Measurements from ENCODE around the gene SRGAP2C. TPM values are rescaled to one million over a fixed set of nuclear protein-coding genes. Genes with fewer than 3 reads are reported as not detected.
"Not testable (repeated sequence)": the region's sequence is repeated elsewhere in the genome, so short reads cannot be mapped to it uniquely, and the experiment has no call there.

SRGAP2C gene
- total RNA-seq, 3 donors from 2014 or later (not counting 1 experiment from before 2014, with no cell fraction given), result 12.0 to 24.0 (median 17.5) TPM

DNA sequence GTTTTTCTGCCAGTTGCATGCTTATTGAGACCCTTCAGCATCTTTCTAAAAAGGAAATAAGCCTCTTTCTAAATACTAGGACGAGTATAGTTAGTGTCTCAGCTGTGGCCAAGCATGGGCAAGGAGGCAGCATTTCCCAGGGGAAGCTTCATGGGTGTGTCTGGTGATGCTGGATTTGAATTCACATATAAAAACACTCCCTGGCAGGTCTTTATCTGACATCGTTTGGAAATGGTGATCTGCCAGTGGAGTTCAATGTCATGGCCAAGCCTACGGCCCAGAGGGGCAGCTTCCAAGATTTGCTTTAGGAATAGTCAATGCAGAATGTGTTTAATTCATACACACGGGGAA, 94.7 kb downstream of the SRGAP2C start:
- H3K27ac Mint-ChIP-seq; intact Hi-C loops (cut with micrococcal nuclease); H3K27me3 Mint-ChIP-seq (ENCODE audit: low read depth in 2 of 2); H3K4me1 Mint-ChIP-seq; H3K4me3 Mint-ChIP-seq; H3K4me1 ChIP-seq (ENCODE audit: control insufficient read depth, insufficient read depth, low read length); H3K36me3 Mint-ChIP-seq; H3K36me3 ChIP-seq (ENCODE audit: control insufficient read depth, insufficient read depth, low read length); H3K27ac ChIP-seq (ENCODE audit: low read length); ATAC-seq; DNase-seq; H3K9me3 Mint-ChIP-seq; H3K4me3 ChIP-seq (ENCODE audit: low read length); H3K27me3 ChIP-seq (ENCODE audit: control insufficient read depth, insufficient read depth, low read length); H3K9me3 ChIP-seq (ENCODE audit: control insufficient read depth, insufficient read depth, low read length): not testable (repeated sequence)
- no CpG with 5 or more reads among the region's 4 CpGs for WGBS (ENCODE audit: insufficient coverage)

DNA sequence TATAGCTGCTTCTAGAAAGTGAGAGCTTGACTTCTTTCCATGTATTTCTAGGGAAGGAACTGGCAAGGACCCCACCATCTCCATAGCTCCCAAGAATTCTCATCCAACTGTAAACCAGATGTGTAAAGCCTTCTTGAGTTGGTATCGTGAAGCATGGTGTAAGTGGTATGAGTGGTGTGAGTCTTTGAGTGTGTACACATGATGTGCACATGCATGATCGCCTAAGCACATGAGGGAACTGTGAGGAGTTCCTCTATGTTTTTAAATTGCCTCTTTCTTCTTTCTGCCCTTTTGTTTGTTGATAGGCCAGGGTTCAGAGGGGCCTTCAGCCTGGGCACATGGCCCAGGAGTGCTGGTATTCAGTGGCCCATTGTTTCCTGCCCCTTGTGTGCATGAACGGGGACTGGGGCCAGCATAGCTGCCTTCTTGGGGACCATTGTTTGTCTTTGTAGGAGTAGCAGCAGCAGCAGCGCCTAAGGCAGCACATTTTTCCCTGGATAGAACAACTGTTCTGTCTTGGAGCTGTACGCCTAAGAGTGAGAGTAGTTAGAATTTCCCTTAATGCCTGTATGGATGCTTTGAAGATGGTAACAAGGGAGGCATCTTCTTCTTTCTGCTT, 96.0 kb downstream of the SRGAP2C start:
- H3K36me3 ChIP-seq (ENCODE audit: control insufficient read depth, insufficient read depth, low read length); H3K27ac ChIP-seq (ENCODE audit: low read length); intact Hi-C loops (cut with micrococcal nuclease); ATAC-seq; H3K36me3 Mint-ChIP-seq; H3K27me3 ChIP-seq (ENCODE audit: control insufficient read depth, insufficient read depth, low read length); H3K9me3 ChIP-seq (ENCODE audit: control insufficient read depth, insufficient read depth, low read length); H3K27ac Mint-ChIP-seq; H3K9me3 Mint-ChIP-seq; H3K4me1 Mint-ChIP-seq; H3K4me3 Mint-ChIP-seq; H3K4me1 ChIP-seq (ENCODE audit: control insufficient read depth, insufficient read depth, low read length); DNase-seq; H3K4me3 ChIP-seq (ENCODE audit: low read length); H3K27me3 Mint-ChIP-seq (ENCODE audit: low read depth in 2 of 2): not testable (repeated sequence)
- no CpG with 5 or more reads among the region's 5 CpGs for WGBS (ENCODE audit: insufficient coverage)

DNA sequence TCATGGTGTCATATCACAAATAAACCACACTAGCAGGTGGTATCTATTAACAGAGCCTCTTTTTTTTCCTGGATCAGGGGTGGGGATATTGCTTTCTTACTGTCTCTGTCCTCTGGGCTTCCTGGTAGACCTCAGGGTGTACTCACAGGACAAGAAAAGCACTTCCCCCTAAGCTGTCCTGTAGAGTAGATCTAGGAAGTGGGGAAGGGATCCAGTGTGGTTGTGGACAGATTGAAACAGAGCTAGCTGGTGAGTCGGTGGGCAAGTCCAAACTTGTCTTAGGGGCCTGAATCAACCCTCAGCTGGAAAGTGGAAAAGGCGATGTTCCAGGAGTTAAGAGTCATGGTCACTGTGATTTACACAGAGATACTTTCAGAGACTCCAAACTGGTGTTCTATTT, 96.7 kb downstream of the SRGAP2C start:
- no CpG with 5 or more reads among the region's 2 CpGs for WGBS (ENCODE audit: insufficient coverage)

DNA sequence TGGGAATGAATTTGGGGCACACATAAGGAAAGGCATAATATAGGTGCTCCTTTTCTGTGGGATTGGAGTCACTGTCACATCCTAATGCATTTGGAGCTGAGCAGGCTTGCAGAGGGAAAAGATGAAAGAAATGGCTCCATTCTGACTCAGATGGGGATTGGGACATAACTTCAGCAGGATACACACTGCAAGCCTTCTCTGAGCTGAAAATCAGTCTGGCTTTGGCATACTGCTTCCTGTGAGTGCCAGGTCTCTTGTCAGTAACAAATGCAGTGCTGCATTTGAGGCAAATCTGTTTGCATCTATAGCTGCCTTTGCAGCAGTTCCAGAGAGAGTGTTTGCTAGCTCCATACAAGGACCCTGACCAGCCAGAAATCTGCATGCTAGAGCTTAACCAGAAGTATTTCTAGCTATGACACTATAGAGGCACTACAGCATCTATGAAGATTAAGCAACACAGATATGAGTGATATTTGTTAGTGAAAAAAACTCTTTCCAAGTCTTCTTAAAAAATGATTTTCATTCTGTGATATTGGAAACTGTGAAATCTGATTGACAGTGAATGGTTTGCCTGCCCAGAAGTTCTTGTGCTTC, 98.9 kb downstream of the SRGAP2C start:
- H3K9me3 Mint-ChIP-seq; H3K4me3 Mint-ChIP-seq; DNase-seq; intact Hi-C loops (cut with micrococcal nuclease); H3K4me1 Mint-ChIP-seq; H3K36me3 ChIP-seq (ENCODE audit: control insufficient read depth, insufficient read depth, low read length); H3K27ac Mint-ChIP-seq; H3K4me1 ChIP-seq (ENCODE audit: control insufficient read depth, insufficient read depth, low read length); H3K27me3 ChIP-seq (ENCODE audit: control insufficient read depth, insufficient read depth, low read length); H3K9me3 ChIP-seq (ENCODE audit: control insufficient read depth, insufficient read depth, low read length); H3K4me3 ChIP-seq (ENCODE audit: low read length); H3K36me3 Mint-ChIP-seq; ATAC-seq; H3K27ac ChIP-seq (ENCODE audit: low read length); H3K27me3 Mint-ChIP-seq (ENCODE audit: low read depth in 2 of 2): not testable (repeated sequence)

More for the DNA sequence above, 96.7 kb downstream of the SRGAP2C start:
- H3K27ac Mint-ChIP-seq; H3K4me3 ChIP-seq (ENCODE audit: low read length); H3K4me3 Mint-ChIP-seq; H3K36me3 Mint-ChIP-seq; H3K9me3 ChIP-seq (ENCODE audit: control insufficient read depth, insufficient read depth, low read length); ATAC-seq; H3K4me1 Mint-ChIP-seq; DNase-seq; H3K27ac ChIP-seq (ENCODE audit: low read length); H3K9me3 Mint-ChIP-seq; H3K27me3 ChIP-seq (ENCODE audit: control insufficient read depth, insufficient read depth, low read length); H3K36me3 ChIP-seq (ENCODE audit: control insufficient read depth, insufficient read depth, low read length); H3K4me1 ChIP-seq (ENCODE audit: control insufficient read depth, insufficient read depth, low read length); intact Hi-C loops (cut with micrococcal nuclease); H3K27me3 Mint-ChIP-seq (ENCODE audit: low read depth in 2 of 2): not testable (repeated sequence)

DNA sequence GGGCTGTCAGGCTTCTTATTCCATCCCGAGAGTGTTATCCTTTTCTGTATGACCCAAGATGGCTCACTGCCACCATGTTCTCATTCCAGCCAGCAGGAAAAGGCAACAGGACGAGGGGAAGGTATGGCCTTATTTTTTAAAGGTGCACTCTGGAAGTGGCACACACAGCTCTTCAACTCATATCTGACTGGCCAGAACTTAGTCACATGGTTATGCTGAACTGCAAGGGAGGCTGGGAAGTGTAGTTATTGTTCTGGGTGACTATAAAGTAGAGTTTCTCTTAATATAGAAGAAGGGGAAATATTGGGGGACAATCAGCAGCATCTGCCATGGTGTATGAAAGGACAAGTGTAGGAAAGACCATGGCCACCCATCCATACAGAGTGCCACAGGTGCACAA, 107.8 kb downstream of the SRGAP2C start:
- H3K4me3 Mint-ChIP-seq; ATAC-seq; H3K9me3 Mint-ChIP-seq; H3K36me3 ChIP-seq (ENCODE audit: control insufficient read depth, insufficient read depth, low read length); DNase-seq; H3K9me3 ChIP-seq (ENCODE audit: control insufficient read depth, insufficient read depth, low read length); H3K36me3 Mint-ChIP-seq; intact Hi-C loops (cut with micrococcal nuclease); H3K27ac ChIP-seq (ENCODE audit: low read length); H3K27ac Mint-ChIP-seq; H3K4me1 Mint-ChIP-seq; H3K27me3 ChIP-seq (ENCODE audit: control insufficient read depth, insufficient read depth, low read length); H3K4me3 ChIP-seq (ENCODE audit: low read length); H3K27me3 Mint-ChIP-seq (ENCODE audit: low read depth in 2 of 2); H3K4me1 ChIP-seq (ENCODE audit: control insufficient read depth, insufficient read depth, low read length): not testable (repeated sequence)
- 86% methylated on average over 1 of the region's 2 CpGs for WGBS (ENCODE audit: insufficient coverage)

DNA sequence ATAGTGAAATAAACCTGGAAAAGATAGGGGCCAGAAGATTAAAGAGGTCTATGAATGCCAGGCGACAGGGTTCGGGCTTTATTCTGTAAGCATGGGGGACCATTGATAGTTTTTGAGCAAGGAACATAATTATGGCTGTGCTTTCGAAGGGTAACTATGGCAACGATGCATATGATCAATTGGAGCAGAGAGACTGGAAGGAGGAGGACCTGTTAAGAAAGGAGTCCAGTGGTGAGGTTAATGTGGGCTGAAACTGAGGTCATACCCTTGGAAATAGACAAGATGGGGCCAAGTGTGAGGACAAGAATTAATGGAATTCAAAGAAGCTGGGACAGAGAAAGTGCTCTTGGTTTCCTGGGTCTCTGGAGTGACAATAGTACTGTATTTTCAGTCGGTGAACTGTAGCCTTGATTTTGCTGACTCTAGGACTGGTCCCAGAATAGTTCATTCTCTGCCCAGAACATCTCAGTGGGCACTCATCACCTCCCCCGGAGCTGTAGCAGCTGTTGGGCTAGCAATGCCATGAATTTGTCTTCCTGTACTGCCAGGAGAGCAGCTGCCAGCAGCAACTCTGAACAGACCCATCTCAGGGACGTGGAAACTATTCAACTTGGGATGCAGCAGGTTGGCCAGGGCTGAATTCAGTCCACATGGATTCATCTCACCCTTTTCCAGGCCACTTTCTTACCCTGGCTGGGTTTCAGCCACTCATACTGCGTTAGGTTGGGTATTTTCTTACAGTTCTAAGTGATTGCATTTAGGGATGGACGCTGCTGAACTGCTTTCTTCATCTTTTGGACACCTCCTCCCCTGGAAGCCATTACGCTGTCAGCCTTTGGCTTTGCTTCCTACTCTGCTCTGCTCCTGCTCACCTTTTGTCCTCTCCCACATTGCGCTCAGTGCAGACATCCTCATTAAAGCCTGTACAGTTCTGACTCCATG, 108.8 kb downstream of the SRGAP2C start:
- H3K27me3 Mint-ChIP-seq (ENCODE audit: low read depth in 2 of 2); H3K4me1 Mint-ChIP-seq; H3K27ac ChIP-seq (ENCODE audit: low read length); ATAC-seq; H3K36me3 ChIP-seq (ENCODE audit: control insufficient read depth, insufficient read depth, low read length); DNase-seq; H3K4me3 Mint-ChIP-seq; H3K9me3 ChIP-seq (ENCODE audit: control insufficient read depth, insufficient read depth, low read length); H3K4me3 ChIP-seq (ENCODE audit: low read length); H3K4me1 ChIP-seq (ENCODE audit: control insufficient read depth, insufficient read depth, low read length); H3K9me3 Mint-ChIP-seq; H3K27ac Mint-ChIP-seq; intact Hi-C loops (cut with micrococcal nuclease); H3K27me3 ChIP-seq (ENCODE audit: control insufficient read depth, insufficient read depth, low read length); H3K36me3 Mint-ChIP-seq: not testable (repeated sequence)
- 100% methylated on average over 1 of the region's 11 CpGs for WGBS (ENCODE audit: insufficient coverage)

DNA sequence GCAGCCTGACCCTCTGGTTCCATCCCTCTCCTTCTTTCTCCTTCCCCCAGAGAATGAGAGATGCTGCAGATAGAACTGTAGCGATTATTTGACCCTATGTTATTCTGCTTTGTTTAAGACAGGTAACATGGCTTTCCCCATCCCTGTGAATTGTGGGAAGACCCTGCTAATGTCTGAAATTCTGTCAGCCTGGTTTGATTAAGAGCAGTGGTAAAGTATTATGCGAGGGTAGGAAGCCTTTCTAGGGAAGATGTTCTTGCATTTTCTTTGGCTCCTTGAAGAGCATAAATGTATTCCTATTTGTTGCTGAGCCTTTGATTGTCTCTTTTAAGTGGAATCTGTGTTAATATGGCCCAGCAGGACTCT, 109.4 kb downstream of the SRGAP2C start:
- H3K9me3 Mint-ChIP-seq; H3K4me1 ChIP-seq (ENCODE audit: control insufficient read depth, insufficient read depth, low read length); H3K27ac ChIP-seq (ENCODE audit: low read length); DNase-seq; H3K4me1 Mint-ChIP-seq; H3K4me3 Mint-ChIP-seq; H3K9me3 ChIP-seq (ENCODE audit: control insufficient read depth, insufficient read depth, low read length); intact Hi-C loops (cut with micrococcal nuclease); ATAC-seq; H3K4me3 ChIP-seq (ENCODE audit: low read length); H3K36me3 ChIP-seq (ENCODE audit: control insufficient read depth, insufficient read depth, low read length); H3K27me3 ChIP-seq (ENCODE audit: control insufficient read depth, insufficient read depth, low read length); H3K36me3 Mint-ChIP-seq; H3K27me3 Mint-ChIP-seq (ENCODE audit: low read depth in 2 of 2); H3K27ac Mint-ChIP-seq: not testable (repeated sequence)
- no CpG with 5 or more reads among the region's 2 CpGs for WGBS (ENCODE audit: insufficient coverage)
